Neural crest cell (in vitro differentiated cells): ENCODE measurements around the gene RNF121. TPM values are rescaled to one million over a fixed set of nuclear protein-coding genes. Genes with fewer than 3 reads are reported as not detected.
A peak's percentile ranks its signal among the peaks of the same experiment; 100 is the strongest.

ENCODE experiments used
- DNase-seq: peaks from one replicate; pipeline ENCODE4 v3.0.0; 2021; ENCODE audit warnings: low read depth, mixed read lengths, low spot score
- H3K27ac Mint-ChIP-seq: one replicate; pipeline ENCODE4 v1.8.0; 2021; ENCODE audit warnings: mild to moderate bottlenecking, mixed read lengths; ENCODE audit not compliant: unreplicated experiment
- H3K27me3 Mint-ChIP-seq: 2 replicates; pipeline ENCODE4 v1.8.0; 2021; ENCODE audit warnings: low read depth, mild to moderate bottlenecking, mixed read lengths
- H3K36me3 Mint-ChIP-seq: 2 replicates; pipeline ENCODE4 v1.8.0; 2021; ENCODE audit warnings: low read depth, mild to moderate bottlenecking, mixed read lengths
- H3K4me1 Mint-ChIP-seq: 2 replicates; pipeline ENCODE4 v1.8.0; 2021; ENCODE audit warnings: mixed read lengths
- H3K4me3 Mint-ChIP-seq: one replicate; pipeline ENCODE4 v1.8.0; 2021; ENCODE audit warnings: mild to moderate bottlenecking, mixed read lengths
- H3K9me3 Mint-ChIP-seq: 2 replicates; pipeline ENCODE4 v1.8.0; 2021; ENCODE audit warnings: mixed read lengths
- CTCF ChIP-seq: fragments of 200-600 bp; sonication (generic); conservative IDR thresholded peaks from 2 replicates; pipeline ENCODE4 v1.5.0; 2021; ENCODE audit warnings: antibody characterized with exemption, mild to moderate bottlenecking
- total RNA-seq: library from RNA; stranded (reverse); gene quantifications from 2 replicates; pipeline ENCODE4 v1.2.1, GENCODE V29; 2021

Gene RNF121
- total RNA-seq, 1 donor from 2014 or later, result 48.8 TPM

- no peak for TF ChIP-seq CTCF
- no peak overlapping the region for H3K27ac Mint-ChIP-seq
- no peaks in the 10 kb centered on the region for H3K9me3 Mint-ChIP-seq
- H3K36me3 Mint-ChIP-seq, result peaks cover 3% of the 10 kb centered on the region
- no peaks in the 10 kb centered on the region for H3K27me3 Mint-ChIP-seq
- DNase-seq, result no peak
- peaks cover 4% of the 10 kb centered on the region for H3K4me1 Mint-ChIP-seq
- no peak overlapping the region for H3K4me3 Mint-ChIP-seq
These were observed 110.4 kb downstream of the RNF121 start for GRCh38 chr11:72039031-72039855.

- H3K4me1 Mint-ChIP-seq, result peaks cover 7% of the 10 kb centered on the region
These were observed 111.1 kb downstream of the RNF121 start for GRCh38 chr11:72039856-72040401.

GRCh38 chr11:72040491-72041363, 111.9 kb downstream of the RNF121 start:
- Mint-ChIP-seq H3K4me3 (no peak overlapping the region), H3K9me3 (no peaks in the 10 kb centered on the region), H3K4me1 (peaks cover 9% of the 10 kb centered on the region), H3K27ac (no peak overlapping the region), H3K27me3 (no peaks in the 10 kb centered on the region), H3K36me3 (peaks cover under 1% of the 10 kb centered on the region)
- peak; percentile 54 for DNase-seq
- TF ChIP-seq CTCF, result no peak

More at GRCh38 chr11:72039856-72040401, 111.1 kb downstream of the RNF121 start:
- H3K9me3 Mint-ChIP-seq, result no peaks in the 10 kb centered on the region
- no peaks in the 10 kb centered on the region for H3K27me3 Mint-ChIP-seq
- TF ChIP-seq CTCF, result no peak
- no peak for DNase-seq
- H3K36me3 Mint-ChIP-seq, result peaks cover 3% of the 10 kb centered on the region
- H3K27ac Mint-ChIP-seq, result no peak overlapping the region
- H3K4me3 Mint-ChIP-seq, result no peak overlapping the region

GRCh38 chr11:72041364-72042063, 112.7 kb downstream of the RNF121 start:
- H3K27ac Mint-ChIP-seq, result no peak overlapping the region
- no peak for TF ChIP-seq CTCF
- DNase-seq, result peak; percentile 34
- peaks cover 9% of the 10 kb centered on the region for H3K4me1 Mint-ChIP-seq
- H3K4me3 Mint-ChIP-seq, result no peak overlapping the region
- no peaks in the 10 kb centered on the region for H3K9me3 Mint-ChIP-seq
- H3K27me3 Mint-ChIP-seq, result no peaks in the 10 kb centered on the region
- peaks cover 3% of the 10 kb centered on the region for H3K36me3 Mint-ChIP-seq
